GM23338 (cell line): ENCODE measurements around the gene FOXD2. TPM values are rescaled to one million over a fixed set of nuclear protein-coding genes. Genes with fewer than 3 reads are reported as not detected.

ENCODE experiments used
- ATAC-seq: fragments of 200-7000 bp; cut with Tn5 transposase; 3 replicates; pipeline ENCODE4 v1.9.1; 2020
- DNase-seq: peaks from one replicate; pipeline ENCODE4 v3.0.0-alpha.2; 2015; ENCODE audit warnings: low spot score
- H2AFZ ChIP-seq: fragments of 200-600 bp; sonication (generic); 2 replicates; pipeline ENCODE4 v1.8.0; 2016; ENCODE audit warnings: antibody characterized with exemption, mild to moderate bottlenecking, moderate library complexity
- H3F3A ChIP-seq: fragments of 200-600 bp; sonication (generic); replicated peaks from 2 replicates; pipeline ENCODE4 v1.8.0; 2017; ENCODE audit warnings: antibody characterized with exemption, mixed run types, low read depth
- H3K27ac ChIP-seq: fragments of 200-600 bp; sonication (generic); 2 replicates; pipeline ENCODE4 v1.6.1; 2016; ENCODE audit warnings: low read depth
- H3K27me3 ChIP-seq: fragments of 200-600 bp; sonication (generic); 2 replicates; pipeline ENCODE4 v1.8.0; 2016; ENCODE audit warnings: mild to moderate bottlenecking, mixed run types, moderate library complexity; ENCODE audit not compliant: insufficient read depth
- H3K36me3 ChIP-seq: fragments of 200-600 bp; sonication (generic); 2 replicates; pipeline ENCODE4 v1.8.0; 2016; ENCODE audit warnings: mild to moderate bottlenecking; ENCODE audit not compliant: insufficient read depth
- H3K4me1 ChIP-seq: fragments of 200-600 bp; sonication (generic); 2 replicates; pipeline ENCODE4 v1.8.0; 2016; ENCODE audit warnings: mild to moderate bottlenecking, moderate library complexity; ENCODE audit not compliant: insufficient read depth
- H3K4me2 ChIP-seq: fragments of 200-600 bp; sonication (generic); 2 replicates; pipeline ENCODE4 v1.7.1; 2017; ENCODE audit warnings: mixed run types
- H3K4me3 ChIP-seq: fragments of 200-600 bp; sonication (generic); 2 replicates; pipeline ENCODE4 v1.6.1; 2016; ENCODE audit warnings: mixed run types
- H3K79me2 ChIP-seq: fragments of 200-600 bp; sonication (generic); replicated peaks from 2 replicates; pipeline ENCODE4 v1.8.0; 2017; ENCODE audit warnings: mild to moderate bottlenecking; ENCODE audit not compliant: insufficient read depth
- H3K9me2 ChIP-seq: fragments of 200-600 bp; sonication (generic); 2 replicates; pipeline ENCODE4 v1.8.0; 2017; ENCODE audit not compliant: insufficient read depth
- H4K20me1 ChIP-seq: fragments of 200-600 bp; sonication (generic); replicated peaks from 2 replicates; pipeline ENCODE4 v1.8.0; 2017; ENCODE audit warnings: mild to moderate bottlenecking; ENCODE audit not compliant: insufficient read depth
- H3K27ac Mint-ChIP-seq: 2 replicates; pipeline ENCODE4 v1.8.0; 2020; ENCODE audit warnings: inconsistent platforms, mild to moderate bottlenecking, moderate library complexity, mixed read lengths
- H3K27me3 Mint-ChIP-seq: 3 replicates; pipeline ENCODE4 v1.8.0; 2022; ENCODE audit warnings: low read depth, mild to moderate bottlenecking, moderate library complexity, mixed read lengths, inconsistent platforms; ENCODE audit not compliant: insufficient read depth, poor library complexity
- H3K36me3 Mint-ChIP-seq: 3 replicates; pipeline ENCODE4 v1.8.0; 2021; ENCODE audit warnings: low read depth, mild to moderate bottlenecking, inconsistent platforms, moderate library complexity, mixed read lengths
- H3K4me1 Mint-ChIP-seq: 3 replicates; pipeline ENCODE4 v1.8.0; 2020; ENCODE audit warnings: mild to moderate bottlenecking, inconsistent platforms, mixed read lengths
- H3K4me3 Mint-ChIP-seq: 3 replicates; pipeline ENCODE4 v1.8.0; 2021; ENCODE audit warnings: moderate library complexity, mild to moderate bottlenecking, inconsistent platforms, mixed read lengths
- H3K9me3 Mint-ChIP-seq: 3 replicates; pipeline ENCODE4 v1.8.0; 2020; ENCODE audit warnings: moderate library complexity, mild to moderate bottlenecking, inconsistent platforms, mixed read lengths
- CREB1 ChIP-seq: fragments of 250-450 bp; sonication (Bioruptor Pico); IDR thresholded peaks from 2 replicates; pipeline ENCODE4 v1.5.0; 2020; ENCODE audit warnings: low read depth, mild to moderate bottlenecking, moderate library complexity
- JUNB ChIP-seq: IDR thresholded peaks from one replicate; pipeline ENCODE4 v1.6.1; 2016; ENCODE audit warnings: antibody characterized with exemption; ENCODE audit not compliant: unreplicated experiment
- NANOG ChIP-seq: IDR thresholded peaks from 2 replicates; pipeline ENCODE4 v1.6.1; 2016; ENCODE audit warnings: antibody characterized with exemption, borderline replicate concordance
- POLR2AphosphoS5 ChIP-seq: IDR thresholded peaks from 2 replicates; pipeline ENCODE4 v1.6.1; 2016; ENCODE audit warnings: antibody characterized with exemption, low read depth
- STAT1 ChIP-seq: IDR thresholded peaks from one replicate; pipeline ENCODE4 v1.6.1; 2016; ENCODE audit warnings: antibody characterized with exemption; ENCODE audit not compliant: unreplicated experiment
- ZNF114 ChIP-seq: fragments of 250-450 bp; sonication (Bioruptor Pico); IDR thresholded peaks from 2 replicates; pipeline ENCODE4 v1.5.0; 2020; ENCODE audit warnings: mild to moderate bottlenecking, moderate library complexity
- polyA plus RNA-seq: library from polyadenylated mRNA; unstranded; fragments of >200 nt; fragmentation: Nextera tagmentation; extraction: Ambion mirVana; gene quantifications from 2 replicates; pipeline ENCODE4 v1.2.1, GENCODE V29; 2016
- total RNA-seq: library from RNA; depleted of rRNA; stranded (reverse); fragments of >200 nt; shearing (Covaris generic); gene quantifications from 2 replicates; pipeline ENCODE4 v1.2.3, GENCODE V29; 2014
- TF ChIP-seq, protein P1 (sequence below): IDR thresholded peaks from 2 replicates; pipeline ENCODE4 v1.6.1; 2016; ENCODE audit warnings: antibody characterized with exemption
- TF ChIP-seq, protein P2 (sequence below), 2 experiments: fragments of 200-600 bp in 1 of 2; sonication (generic) in 1 of 2; conservative IDR thresholded peaks; 2 replicates each; pipeline versions ENCODE4 v1.5.1 to v1.6.1; 2016 to 2017; ENCODE audit warnings: antibody characterized with exemption in 2 of 2, low read depth in 2 of 2, mild to moderate bottlenecking in 2 of 2, moderate library complexity in 1 of 2
- TF ChIP-seq, protein P3 (sequence below): IDR thresholded peaks from one replicate; pipeline ENCODE4 v1.6.1; 2018; ENCODE audit warnings: antibody characterized with exemption; ENCODE audit not compliant: unreplicated experiment
- TF ChIP-seq, protein P4 (sequence below): fragments of 250-450 bp; sonication (Bioruptor Pico); IDR thresholded peaks from 2 replicates; pipeline ENCODE4 v1.5.0; 2020; ENCODE audit warnings: mild to moderate bottlenecking, moderate library complexity

Gene FOXD2
- total and polyA plus RNA-seq, 2 experiments from 2014 or later: 0.28 TPM; not detected in 1

DNA sequence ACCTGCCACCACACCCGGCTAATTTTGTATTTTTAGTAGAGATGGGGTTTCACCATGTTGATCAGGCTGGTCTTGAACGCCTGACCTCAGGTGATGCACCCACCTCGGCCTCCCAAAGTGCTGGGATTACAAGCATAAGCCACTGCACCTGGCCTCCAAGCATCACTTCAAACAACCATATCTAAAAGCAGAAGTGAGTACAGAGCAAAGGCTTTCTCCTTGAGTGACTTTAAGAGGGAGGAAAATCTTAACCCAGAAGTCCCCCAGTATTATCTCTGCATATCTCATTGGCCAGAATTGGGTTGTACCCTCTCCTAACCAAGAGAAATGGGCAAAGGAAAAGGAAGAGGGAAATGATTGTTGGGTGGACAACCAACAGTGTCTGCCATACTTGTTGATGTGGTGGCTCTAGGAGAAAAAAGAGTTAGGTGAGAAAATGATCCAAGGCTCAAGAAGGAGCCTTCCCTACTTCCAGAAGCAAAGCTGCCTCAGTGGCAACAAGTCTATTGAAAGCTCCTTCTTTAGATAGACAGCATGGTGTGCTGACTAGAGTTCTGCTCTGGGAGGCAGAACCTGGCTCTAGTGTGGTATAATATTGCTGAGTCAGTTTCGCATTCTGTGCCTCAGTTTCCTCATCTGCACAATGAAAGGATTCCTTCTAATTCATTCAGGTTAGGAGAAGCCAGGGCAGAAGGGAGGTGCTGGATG lies 38.6 kb upstream of the FOXD2 start (continued):
- TF ChIP-seq STAT1 (no peak), CREB1 (no peak), JUNB (no peak), POLR2AphosphoS5 (no peak), ZNF114 (CRISPR knock-in tag) (no peak)
- TF ChIP-seq, protein P1, sequence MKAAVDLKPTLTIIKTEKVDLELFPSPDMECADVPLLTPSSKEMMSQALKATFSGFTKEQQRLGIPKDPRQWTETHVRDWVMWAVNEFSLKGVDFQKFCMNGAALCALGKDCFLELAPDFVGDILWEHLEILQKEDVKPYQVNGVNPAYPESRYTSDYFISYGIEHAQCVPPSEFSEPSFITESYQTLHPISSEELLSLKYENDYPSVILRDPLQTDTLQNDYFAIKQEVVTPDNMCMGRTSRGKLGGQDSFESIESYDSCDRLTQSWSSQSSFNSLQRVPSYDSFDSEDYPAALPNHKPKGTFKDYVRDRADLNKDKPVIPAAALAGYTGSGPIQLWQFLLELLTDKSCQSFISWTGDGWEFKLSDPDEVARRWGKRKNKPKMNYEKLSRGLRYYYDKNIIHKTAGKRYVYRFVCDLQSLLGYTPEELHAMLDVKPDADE: no peak

DNA sequence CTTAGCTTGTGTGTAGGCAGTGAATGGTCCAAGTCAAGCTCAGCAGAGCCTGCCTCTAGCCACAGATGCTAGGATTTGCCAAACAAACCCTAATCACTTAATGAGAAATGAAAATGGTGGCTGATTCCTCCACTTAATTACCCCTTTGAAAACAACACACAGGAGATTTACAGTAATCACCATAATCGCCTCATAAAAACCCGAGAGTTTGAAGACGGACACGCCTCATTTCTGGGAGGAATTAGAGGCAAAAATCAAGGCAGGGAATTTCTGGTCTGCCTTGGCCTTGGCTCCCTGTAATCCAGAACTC lies 38.0 kb upstream of the FOXD2 start:
- Mint-ChIP-seq H3K9me3 (no peaks in the 10 kb centered on the region), H3K4me1 (no peaks in the 10 kb centered on the region), H3K36me3 (no peaks in the 10 kb centered on the region), H3K27me3 (peaks cover 4% of the 10 kb centered on the region), H3K27ac (no peak overlapping the region), H3K4me3 (no peak overlapping the region)
- TF ChIP-seq ZNF114 (CRISPR knock-in tag): no peak
- no peak for TF ChIP-seq STAT1
- TF ChIP-seq, protein P2, sequence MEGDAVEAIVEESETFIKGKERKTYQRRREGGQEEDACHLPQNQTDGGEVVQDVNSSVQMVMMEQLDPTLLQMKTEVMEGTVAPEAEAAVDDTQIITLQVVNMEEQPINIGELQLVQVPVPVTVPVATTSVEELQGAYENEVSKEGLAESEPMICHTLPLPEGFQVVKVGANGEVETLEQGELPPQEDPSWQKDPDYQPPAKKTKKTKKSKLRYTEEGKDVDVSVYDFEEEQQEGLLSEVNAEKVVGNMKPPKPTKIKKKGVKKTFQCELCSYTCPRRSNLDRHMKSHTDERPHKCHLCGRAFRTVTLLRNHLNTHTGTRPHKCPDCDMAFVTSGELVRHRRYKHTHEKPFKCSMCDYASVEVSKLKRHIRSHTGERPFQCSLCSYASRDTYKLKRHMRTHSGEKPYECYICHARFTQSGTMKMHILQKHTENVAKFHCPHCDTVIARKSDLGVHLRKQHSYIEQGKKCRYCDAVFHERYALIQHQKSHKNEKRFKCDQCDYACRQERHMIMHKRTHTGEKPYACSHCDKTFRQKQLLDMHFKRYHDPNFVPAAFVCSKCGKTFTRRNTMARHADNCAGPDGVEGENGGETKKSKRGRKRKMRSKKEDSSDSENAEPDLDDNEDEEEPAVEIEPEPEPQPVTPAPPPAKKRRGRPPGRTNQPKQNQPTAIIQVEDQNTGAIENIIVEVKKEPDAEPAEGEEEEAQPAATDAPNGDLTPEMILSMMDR (conservative IDR thresholded peaks at IDR 0.05; ENCODE audit: low read depth in 2 of 2): no peak
- TF ChIP-seq POLR2AphosphoS5: no peak
- TF ChIP-seq NANOG: no peak
- TF ChIP-seq, protein P3, sequence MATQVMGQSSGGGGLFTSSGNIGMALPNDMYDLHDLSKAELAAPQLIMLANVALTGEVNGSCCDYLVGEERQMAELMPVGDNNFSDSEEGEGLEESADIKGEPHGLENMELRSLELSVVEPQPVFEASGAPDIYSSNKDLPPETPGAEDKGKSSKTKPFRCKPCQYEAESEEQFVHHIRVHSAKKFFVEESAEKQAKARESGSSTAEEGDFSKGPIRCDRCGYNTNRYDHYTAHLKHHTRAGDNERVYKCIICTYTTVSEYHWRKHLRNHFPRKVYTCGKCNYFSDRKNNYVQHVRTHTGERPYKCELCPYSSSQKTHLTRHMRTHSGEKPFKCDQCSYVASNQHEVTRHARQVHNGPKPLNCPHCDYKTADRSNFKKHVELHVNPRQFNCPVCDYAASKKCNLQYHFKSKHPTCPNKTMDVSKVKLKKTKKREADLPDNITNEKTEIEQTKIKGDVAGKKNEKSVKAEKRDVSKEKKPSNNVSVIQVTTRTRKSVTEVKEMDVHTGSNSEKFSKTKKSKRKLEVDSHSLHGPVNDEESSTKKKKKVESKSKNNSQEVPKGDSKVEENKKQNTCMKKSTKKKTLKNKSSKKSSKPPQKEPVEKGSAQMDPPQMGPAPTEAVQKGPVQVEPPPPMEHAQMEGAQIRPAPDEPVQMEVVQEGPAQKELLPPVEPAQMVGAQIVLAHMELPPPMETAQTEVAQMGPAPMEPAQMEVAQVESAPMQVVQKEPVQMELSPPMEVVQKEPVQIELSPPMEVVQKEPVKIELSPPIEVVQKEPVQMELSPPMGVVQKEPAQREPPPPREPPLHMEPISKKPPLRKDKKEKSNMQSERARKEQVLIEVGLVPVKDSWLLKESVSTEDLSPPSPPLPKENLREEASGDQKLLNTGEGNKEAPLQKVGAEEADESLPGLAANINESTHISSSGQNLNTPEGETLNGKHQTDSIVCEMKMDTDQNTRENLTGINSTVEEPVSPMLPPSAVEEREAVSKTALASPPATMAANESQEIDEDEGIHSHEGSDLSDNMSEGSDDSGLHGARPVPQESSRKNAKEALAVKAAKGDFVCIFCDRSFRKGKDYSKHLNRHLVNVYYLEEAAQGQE: no peak
- TF ChIP-seq JUNB: no peak
- TF ChIP-seq, protein P4, sequence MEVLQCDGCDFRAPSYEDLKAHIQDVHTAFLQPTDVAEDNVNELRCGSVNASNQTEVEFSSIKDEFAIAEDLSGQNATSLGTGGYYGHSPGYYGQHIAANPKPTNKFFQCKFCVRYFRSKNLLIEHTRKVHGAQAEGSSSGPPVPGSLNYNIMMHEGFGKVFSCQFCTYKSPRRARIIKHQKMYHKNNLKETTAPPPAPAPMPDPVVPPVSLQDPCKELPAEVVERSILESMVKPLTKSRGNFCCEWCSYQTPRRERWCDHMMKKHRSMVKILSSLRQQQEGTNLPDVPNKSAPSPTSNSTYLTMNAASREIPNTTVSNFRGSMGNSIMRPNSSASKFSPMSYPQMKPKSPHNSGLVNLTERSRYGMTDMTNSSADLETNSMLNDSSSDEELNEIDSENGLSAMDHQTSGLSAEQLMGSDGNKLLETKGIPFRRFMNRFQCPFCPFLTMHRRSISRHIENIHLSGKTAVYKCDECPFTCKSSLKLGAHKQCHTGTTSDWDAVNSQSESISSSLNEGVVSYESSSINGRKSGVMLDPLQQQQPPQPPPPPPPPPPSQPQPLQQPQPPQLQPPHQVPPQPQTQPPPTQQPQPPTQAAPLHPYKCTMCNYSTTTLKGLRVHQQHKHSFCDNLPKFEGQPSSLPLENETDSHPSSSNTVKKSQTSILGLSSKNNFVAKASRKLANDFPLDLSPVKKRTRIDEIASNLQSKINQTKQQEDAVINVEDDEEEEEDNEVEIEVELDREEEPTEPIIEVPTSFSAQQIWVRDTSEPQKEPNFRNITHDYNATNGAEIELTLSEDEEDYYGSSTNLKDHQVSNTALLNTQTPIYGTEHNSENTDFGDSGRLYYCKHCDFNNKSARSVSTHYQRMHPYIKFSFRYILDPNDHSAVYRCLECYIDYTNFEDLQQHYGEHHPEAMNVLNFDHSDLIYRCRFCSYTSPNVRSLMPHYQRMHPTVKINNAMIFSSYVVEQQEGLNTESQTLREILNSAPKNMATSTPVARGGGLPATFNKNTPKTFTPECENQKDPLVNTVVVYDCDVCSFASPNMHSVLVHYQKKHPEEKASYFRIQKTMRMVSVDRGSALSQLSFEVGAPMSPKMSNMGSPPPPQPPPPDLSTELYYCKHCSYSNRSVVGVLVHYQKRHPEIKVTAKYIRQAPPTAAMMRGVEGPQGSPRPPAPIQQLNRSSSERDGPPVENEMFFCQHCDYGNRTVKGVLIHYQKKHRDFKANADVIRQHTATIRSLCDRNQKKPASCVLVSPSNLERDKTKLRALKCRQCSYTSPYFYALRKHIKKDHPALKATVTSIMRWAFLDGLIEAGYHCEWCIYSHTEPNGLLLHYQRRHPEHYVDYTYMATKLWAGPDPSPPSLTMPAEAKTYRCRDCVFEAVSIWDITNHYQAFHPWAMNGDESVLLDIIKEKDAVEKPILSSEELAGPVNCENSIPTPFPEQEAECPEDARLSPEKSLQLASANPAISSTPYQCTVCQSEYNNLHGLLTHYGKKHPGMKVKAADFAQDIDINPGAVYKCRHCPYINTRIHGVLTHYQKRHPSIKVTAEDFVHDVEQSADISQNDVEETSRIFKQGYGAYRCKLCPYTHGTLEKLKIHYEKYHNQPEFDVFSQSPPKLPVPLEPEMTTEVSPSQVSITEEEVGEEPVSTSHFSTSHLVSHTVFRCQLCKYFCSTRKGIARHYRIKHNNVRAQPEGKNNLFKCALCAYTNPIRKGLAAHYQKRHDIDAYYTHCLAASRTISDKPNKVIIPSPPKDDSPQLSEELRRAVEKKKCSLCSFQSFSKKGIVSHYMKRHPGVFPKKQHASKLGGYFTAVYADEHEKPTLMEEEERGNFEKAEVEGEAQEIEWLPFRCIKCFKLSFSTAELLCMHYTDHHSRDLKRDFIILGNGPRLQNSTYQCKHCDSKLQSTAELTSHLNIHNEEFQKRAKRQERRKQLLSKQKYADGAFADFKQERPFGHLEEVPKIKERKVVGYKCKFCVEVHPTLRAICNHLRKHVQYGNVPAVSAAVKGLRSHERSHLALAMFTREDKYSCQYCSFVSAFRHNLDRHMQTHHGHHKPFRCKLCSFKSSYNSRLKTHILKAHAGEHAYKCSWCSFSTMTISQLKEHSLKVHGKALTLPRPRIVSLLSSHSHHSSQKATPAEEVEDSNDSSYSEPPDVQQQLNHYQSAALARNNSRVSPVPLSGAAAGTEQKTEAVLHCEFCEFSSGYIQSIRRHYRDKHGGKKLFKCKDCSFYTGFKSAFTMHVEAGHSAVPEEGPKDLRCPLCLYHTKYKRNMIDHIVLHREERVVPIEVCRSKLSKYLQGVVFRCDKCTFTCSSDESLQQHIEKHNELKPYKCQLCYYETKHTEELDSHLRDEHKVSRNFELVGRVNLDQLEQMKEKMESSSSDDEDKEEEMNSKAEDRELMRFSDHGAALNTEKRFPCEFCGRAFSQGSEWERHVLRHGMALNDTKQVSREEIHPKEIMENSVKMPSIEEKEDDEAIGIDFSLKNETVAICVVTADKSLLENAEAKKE (CRISPR knock-in tag): no peak
- H3K36me3 ChIP-seq: no peaks in the 10 kb centered on the region
- H3K4me3 ChIP-seq: no peak overlapping the region
- H3K9me2 ChIP-seq: no peaks in the 10 kb centered on the region
- H4K20me1 ChIP-seq: no peaks in the 10 kb centered on the region
- H3K4me2 ChIP-seq: no peak overlapping the region
- H3K4me1 ChIP-seq: no peaks in the 10 kb centered on the region
- no peak overlapping the region for H3K27ac ChIP-seq
- no peaks in the 10 kb centered on the region for H3K79me2 ChIP-seq
- DNase-seq (no peak), ATAC-seq (no peak)
- H2AFZ ChIP-seq: no peak overlapping the region
- H3F3A ChIP-seq: no peaks in the 10 kb centered on the region
- no peaks in the 10 kb centered on the region for H3K27me3 ChIP-seq
